K562 (cell line): ENCODE data around the gene MLLT3. TPM values are rescaled to one million over a fixed set of nuclear protein-coding genes. Genes with fewer than 3 reads are reported as not detected.

ENCODE experiments used
- ATAC-seq: fragments of 200-7000 bp; cut with Tn5 transposase; 3 replicates; pipeline ENCODE4 v1.9.1; 2020; ENCODE audit warnings: moderate library complexity
- BruUV-seq: library from RNA; stranded (reverse); fragments of 400-500 nt; replicated peaks from 2 replicates; lab custom pipeline; 2021; lab: Mats Ljungman, UMichigan
- CTCF ChIA-PET: fragments of 300-600 bp; formaldehyde crosslinking; extraction: SDS; loops from one replicate; lab custom pipeline; 2021; ENCODE audit warnings: low intra/inter-chr PET ratio; lab: Yijun Ruan, JAX
- POLR2A ChIA-PET: fragments of 300-600, 350-650 bp; sonication (Branson Sonifier 250); formaldehyde crosslinking; extraction: SDS; loops from one replicate; lab custom pipeline; 2021; ENCODE audit warnings: antibody characterized with exemption, inconsistent platforms; lab: Yijun Ruan, JAX
- DNase-seq, 4 experiments: peaks; one replicate each; pipeline versions ENCODE4 v3.0.0 to v3.0.0-alpha.2; 2011 to 2018; ENCODE audit warnings: low spot score in 3 of 4, mixed read lengths in 3 of 4; ENCODE audit errors: extremely low read depth in 1 of 4
- FAIRE-seq: peaks from 2 replicates; lab custom pipeline; 2011; peaks lifted over from hg19 to GRCh38; lab: Jason Lieb, UNC
- H2AFZ ChIP-seq: 2 replicates; pipeline ENCODE4 v1.6.0; 2011; ENCODE audit warnings: low read depth, low read length, control low read depth, inconsistent platforms
- H3K27ac ChIP-seq: fragments of 200-600 bp; 3 replicates; pipeline ENCODE4 v1.8.0; 2011; ENCODE audit warnings: low read depth, mild to moderate bottlenecking, control low read depth, inconsistent platforms, low read length, moderate library complexity, mixed read lengths; ENCODE audit errors: extremely low read depth
- H3K27me3 ChIP-seq, 2 experiments: fragments of 300-600 bp in 1 of 2; 2 replicates in 1 of 2; 3 replicates in 1 of 2; pipeline versions ENCODE4 v1.6.0 to v1.8.0; 2011; ENCODE audit warnings: inconsistent platforms in 2 of 2, low read length in 2 of 2, mild to moderate bottlenecking in 1 of 2, mixed read lengths in 1 of 2, moderate library complexity in 1 of 2; ENCODE audit not compliant: control insufficient read depth in 2 of 2, insufficient read depth in 2 of 2
- H3K36me3 ChIP-seq: fragments of 300-600 bp; 3 replicates; pipeline ENCODE4 v1.8.0; 2011; ENCODE audit warnings: mild to moderate bottlenecking, low read length, inconsistent platforms; ENCODE audit not compliant: control insufficient read depth, insufficient read depth
- H3K4me1 ChIP-seq, 2 experiments: fragments of 200-600 bp in 1 of 2; replicated peaks in 1 of 2; 2 replicates in 1 of 2; 3 replicates in 1 of 2; pipeline versions ENCODE4 v1.5.1 to v1.8.0; 2011; ENCODE audit warnings: inconsistent platforms in 2 of 2, low read length in 2 of 2, mild to moderate bottlenecking in 1 of 2, mixed read lengths in 1 of 2, moderate library complexity in 1 of 2; ENCODE audit not compliant: control insufficient read depth in 2 of 2, insufficient read depth in 2 of 2
- H3K4me2 ChIP-seq: 2 replicates; pipeline ENCODE4 v1.6.1; 2011; ENCODE audit warnings: low read length, control low read depth, inconsistent platforms, mixed read lengths; ENCODE audit not compliant: insufficient read depth
- H3K4me3 ChIP-seq: fragments of 200-600 bp; sonication (generic), shearing (Covaris generic); 2 replicates; pipeline ENCODE4 v1.5.1; 2016; ENCODE audit warnings: control low read depth, inconsistent platforms
- H3K79me2 ChIP-seq: fragments of 200-600 bp; 3 replicates; pipeline ENCODE4 v1.8.0; 2011; ENCODE audit warnings: low read length, inconsistent platforms; ENCODE audit not compliant: control insufficient read depth, insufficient read depth
- H3K9ac ChIP-seq, 2 experiments: 2 replicates each; pipeline versions ENCODE4 v1.6.0 to v1.6.1; 2011; ENCODE audit warnings: low read depth in 2 of 2, low read length in 2 of 2, control low read depth in 1 of 2, inconsistent platforms in 1 of 2, mild to moderate bottlenecking in 1 of 2, mixed read lengths in 1 of 2; ENCODE audit not compliant: insufficient read depth in 1 of 2
- H3K9me1 ChIP-seq: one replicate; pipeline ENCODE4 v1.6.0; 2011; ENCODE audit warnings: inconsistent platforms, mild to moderate bottlenecking, low read length, moderate library complexity; ENCODE audit not compliant: control insufficient read depth, insufficient read depth
- H3K9me3 ChIP-seq: replicated peaks from 2 replicates; pipeline ENCODE4 v1.5.1; 2011; ENCODE audit warnings: low read depth, low read length, inconsistent platforms; ENCODE audit not compliant: control insufficient read depth, insufficient read depth
- H4K20me1 ChIP-seq: replicated peaks from 2 replicates; pipeline ENCODE4 v1.6.1; 2011; ENCODE audit warnings: low read length, inconsistent platforms, mixed read lengths; ENCODE audit not compliant: control insufficient read depth, insufficient read depth
- CTBP1 ChIP-seq: fragments of 450-650 bp; IDR thresholded peaks from 2 replicates; pipeline ENCODE4 v1.6.1; 2016; ENCODE audit warnings: borderline replicate concordance
- MLX ChIP-seq, 2 experiments: fragments of 450-650 bp in 1 of 2; sonication (generic) in 1 of 2; formaldehyde crosslinking; conservative IDR thresholded peaks; 2 replicates each; pipeline versions ENCODE4 v1.4.0 to v1.8.1; 2020 to 2022; ENCODE audit warnings: mild to moderate bottlenecking in 1 of 2, missing genetic modification reagents in 1 of 2
- NFIX ChIP-seq: fragments of 250-450 bp; sonication (Bioruptor Pico); IDR thresholded peaks from 2 replicates; pipeline ENCODE4 v1.4.0; 2020; ENCODE audit warnings: low read depth, mild to moderate bottlenecking, moderate library complexity
- NUFIP1 ChIP-seq: fragments of 450-650 bp; IDR thresholded peaks from 2 replicates; pipeline ENCODE4 v1.6.1; 2018; ENCODE audit not compliant: partially characterized antibody
- PURB ChIP-seq: sonication (generic); formaldehyde crosslinking; IDR thresholded peaks from 2 replicates; pipeline ENCODE4 v1.9.0; 2021; ENCODE audit warnings: low read depth, mild to moderate bottlenecking, missing genetic modification reagents
- PYGO2 ChIP-seq: fragments of 450-650 bp; IDR thresholded peaks from 2 replicates; pipeline ENCODE4 v1.6.1; 2016; ENCODE audit warnings: mild to moderate bottlenecking, missing genetic modification characterization, moderate library complexity, missing compliant biosample characterization
- SOX6 ChIP-seq: fragments of 450-650 bp; IDR thresholded peaks from 2 replicates; pipeline ENCODE4 v1.6.1; 2014; ENCODE audit warnings: mild to moderate bottlenecking
- ZNF511 ChIP-seq: sonication (generic); formaldehyde crosslinking; IDR thresholded peaks from 2 replicates; pipeline ENCODE4 v1.8.0; 2022; ENCODE audit warnings: mild to moderate bottlenecking, missing genetic modification reagents
- ZNF57 ChIP-seq: fragments of 450-650 bp; formaldehyde crosslinking; IDR thresholded peaks from 2 replicates; pipeline ENCODE4 v1.4.0; 2020; ENCODE audit warnings: mild to moderate bottlenecking, moderate library complexity
- WGBS: fragments of 100-300 bp; shearing (Covaris generic); methylation state at CpG from one replicate; pipeline ENCODE4 v1.1.6; 2016; ENCODE audit warnings: low coverage, mixed read lengths; ENCODE audit not compliant: insufficient coverage; ENCODE audit errors: missing lambda C conversion rate; 5-methylcytosine and 5-hydroxymethylcytosine counted together
- in situ Hi-C: fragments of 300-500 bp; cut with MboI; formaldehyde crosslinking; loops from 4 replicates; pipeline ENCODE4 v1.15.0; 2018; ENCODE audit warnings: inconsistent platforms, mixed read lengths
- intact Hi-C: fragments of 100-400 bp; cut with micrococcal nuclease; formaldehyde crosslinking; loops from 2 replicates; pipeline ENCODE4 v1.14.2; 2022
- polyA plus RNA-seq, 8 experiments: library from polyadenylated mRNA; depleted of rRNA in 4 of 8; stranded (reverse) in 5 of 8; unstranded in 3 of 8; fragments of >200 nt; fragmentation: Nextera tagmentation in 2 of 8; fragmentation: Illumina TruSeq in 1 of 8; extraction: Ambion mirVana in 2 of 8; extraction: Trizol in 1 of 8; gene quantifications; 2 replicates each; pipeline versions ENCODE4 v1.2.1 to v1.2.3, GENCODE V29; 2011 to 2014; ENCODE audit warnings: inconsistent platforms in 1 of 8, missing spikeins in 1 of 8
- total RNA-seq, 7 experiments: library from RNA; depleted of rRNA in 6 of 7; stranded (reverse); fragments of >200 nt in 6 of 7; fragmentation: Illumina TruSeq in 2 of 7; extraction: Trizol in 2 of 7; gene quantifications; 2 replicates each; pipeline versions ENCODE4 v1.2.1 to v1.2.3, GENCODE V29; 2011 to 2021; ENCODE audit warnings: low replicate concordance in 1 of 7
- TF ChIP-seq, protein P1 (sequence below), 2 experiments: fragments of 450-650 bp; IDR thresholded peaks; 2 replicates each; pipeline ENCODE4 v1.6.1; 2016; ENCODE audit warnings: mild to moderate bottlenecking in 2 of 2, borderline replicate concordance in 1 of 2, low read depth in 1 of 2, moderate library complexity in 1 of 2
- TF ChIP-seq, protein P2 (sequence below): sonication (generic); formaldehyde crosslinking; IDR thresholded peaks from 2 replicates; pipeline ENCODE4 v1.8.0; 2022; ENCODE audit warnings: mild to moderate bottlenecking, missing genetic modification reagents, borderline replicate concordance

The MLLT3 gene
- total and polyA plus RNA-seq, 9 of the 15 experiments (the other 6 are each of a cell fraction or from before 2014, with no cell fraction given), result 0.07 to 0.42 (median 0.22) TPM; not detected in 4

DNA sequence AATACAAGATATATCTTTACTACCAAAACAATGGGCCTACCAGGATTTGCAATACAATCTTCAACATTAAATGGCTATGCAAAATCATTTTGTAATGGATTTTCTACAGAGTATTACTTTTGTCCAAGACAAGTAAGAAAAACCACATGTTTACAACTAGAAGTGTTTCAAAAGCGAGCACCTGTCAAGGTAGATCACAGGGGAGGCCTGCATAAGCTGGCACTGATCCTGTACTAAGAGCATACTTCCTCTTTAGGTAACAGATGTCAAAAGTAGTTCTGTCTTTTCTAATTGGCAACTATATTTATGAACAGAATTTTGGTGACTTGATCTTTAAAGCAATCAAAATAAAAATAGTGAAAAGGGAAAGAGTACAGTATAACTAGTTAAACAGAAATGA is 249.0 kb downstream of the MLLT3 start:
- no peak for DNase-seq
- intact Hi-C loops (no loop called here), in situ Hi-C loops (no loop called here)
- 0% methylated on average over 1 of the region's 1 CpG for WGBS
- Histone ChIP-seq H2AFZ (no peak overlapping the region), H3K36me3 (no peaks in the 10 kb centered on the region), H3K4me3 (no peak overlapping the region), H3K9me1 (no peaks in the 10 kb centered on the region), H3K4me2 (no peak overlapping the region), H3K9me3 (no peaks in the 10 kb centered on the region), H3K79me2 (no peaks in the 10 kb centered on the region), H3K9ac (no peak overlapping the region), H3K4me1 (no peaks in the 10 kb centered on the region), H3K27me3 (no peaks in the 10 kb centered on the region), H4K20me1 (no peaks in the 10 kb centered on the region), H3K27ac (no peak overlapping the region)
- CTCF ChIA-PET, result no interaction called here
- no peak for FAIRE-seq
- POLR2A ChIA-PET, result no interaction called here
- BruUV-seq, result no TSS peak
- no peak for TF ChIP-seq SOX6
- TF ChIP-seq MLX (CRISPR knock-in tag; conservative IDR thresholded peaks at IDR 0.05), result no peak
- TF ChIP-seq ZNF511 (CRISPR knock-in tag), result no peak
- TF ChIP-seq, protein P1, sequence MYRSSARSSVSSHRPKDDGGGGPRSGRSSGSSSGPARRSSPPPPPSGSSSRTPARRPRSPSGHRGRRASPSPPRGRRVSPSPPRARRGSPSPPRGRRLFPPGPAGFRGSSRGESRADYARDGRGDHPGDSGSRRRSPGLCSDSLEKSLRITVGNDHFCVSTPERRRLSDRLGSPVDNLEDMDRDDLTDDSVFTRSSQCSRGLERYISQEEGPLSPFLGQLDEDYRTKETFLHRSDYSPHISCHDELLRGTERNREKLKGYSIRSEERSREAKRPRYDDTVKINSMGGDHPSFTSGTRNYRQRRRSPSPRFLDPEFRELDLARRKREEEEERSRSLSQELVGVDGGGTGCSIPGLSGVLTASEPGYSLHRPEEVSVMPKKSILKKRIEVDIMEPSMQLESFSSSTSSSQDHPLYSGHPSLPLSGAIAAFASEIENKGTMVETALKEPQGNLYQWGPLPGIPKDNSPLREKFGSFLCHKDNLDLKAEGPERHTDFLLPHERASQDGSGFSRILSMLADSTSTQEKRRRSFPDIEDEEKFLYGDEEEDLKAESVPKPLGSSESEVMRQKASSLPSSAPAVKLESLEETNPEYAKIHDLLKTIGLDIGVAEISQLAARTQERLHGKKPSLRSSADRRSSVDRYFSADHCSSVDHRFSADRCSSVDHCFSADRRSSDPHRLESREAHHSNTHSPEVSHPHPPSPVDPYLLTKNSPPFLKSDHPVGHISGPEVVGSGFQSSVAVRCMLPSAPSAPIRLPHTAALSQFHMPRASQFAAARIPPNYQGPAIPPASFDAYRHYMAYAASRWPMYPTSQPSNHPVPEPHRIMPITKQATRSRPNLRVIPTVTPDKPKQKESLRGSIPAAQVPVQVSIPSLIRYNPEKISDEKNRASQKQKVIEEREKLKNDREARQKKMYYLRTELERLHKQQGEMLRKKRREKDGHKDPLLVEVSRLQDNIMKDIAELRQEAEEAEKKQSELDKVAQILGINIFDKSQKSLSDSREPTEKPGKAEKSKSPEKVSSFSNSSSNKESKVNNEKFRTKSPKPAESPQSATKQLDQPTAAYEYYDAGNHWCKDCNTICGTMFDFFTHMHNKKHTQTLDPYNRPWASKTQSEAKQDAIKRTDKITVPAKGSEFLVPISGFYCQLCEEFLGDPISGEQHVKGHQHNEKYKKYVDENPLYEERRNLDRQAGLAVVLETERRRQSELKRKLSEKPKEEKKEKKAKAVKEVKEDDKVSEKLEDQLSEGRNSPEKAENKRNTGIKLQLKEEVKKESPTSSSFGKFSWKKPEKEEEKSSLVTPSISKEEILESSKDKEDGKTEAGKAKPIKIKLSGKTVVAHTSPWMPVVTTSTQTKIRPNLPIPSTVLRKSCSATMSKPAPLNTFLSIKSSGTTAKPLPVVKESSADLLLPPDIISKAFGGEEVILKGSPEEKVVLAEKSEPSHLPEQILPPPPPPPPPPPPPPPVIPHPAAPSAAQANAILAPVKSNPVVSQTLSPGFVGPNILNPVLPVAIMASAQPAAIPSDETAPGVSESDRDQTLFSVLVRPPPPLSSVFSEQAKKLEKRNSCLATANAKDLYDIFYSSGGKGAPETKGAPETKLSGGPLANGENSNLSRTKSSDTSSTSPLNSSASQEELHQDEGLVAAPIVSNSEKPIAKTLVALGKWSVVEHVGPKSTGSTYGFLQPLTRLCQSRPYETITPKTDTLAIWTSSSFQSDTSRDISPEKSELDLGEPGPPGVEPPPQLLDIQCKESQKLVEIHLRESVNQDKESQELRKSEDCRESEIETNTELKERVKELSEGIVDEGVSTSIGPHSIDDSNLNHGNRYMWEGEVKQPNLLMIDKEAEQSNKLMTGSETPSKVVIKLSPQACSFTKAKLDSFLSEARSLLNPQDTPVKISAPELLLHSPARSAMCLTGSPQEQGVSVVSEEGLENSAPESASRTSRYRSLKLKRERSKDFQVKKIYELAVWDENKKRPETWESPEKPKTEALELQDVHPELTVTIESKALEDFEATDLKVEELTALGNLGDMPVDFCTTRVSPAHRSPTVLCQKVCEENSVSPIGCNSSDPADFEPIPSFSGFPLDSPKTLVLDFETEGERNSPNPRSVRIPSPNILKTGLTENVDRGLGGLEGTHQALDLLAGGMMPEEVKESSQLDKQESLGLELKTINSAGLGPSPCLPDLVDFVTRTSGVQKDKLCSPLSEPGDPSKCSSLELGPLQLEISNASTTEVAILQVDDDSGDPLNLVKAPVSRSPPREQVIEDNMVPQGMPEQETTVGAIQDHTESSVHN (IDR thresholded peaks at IDR 0.05; ENCODE audit: borderline replicate concordance in 1 of 2, low read depth in 1 of 2), result no peak
- TF ChIP-seq, protein P2, sequence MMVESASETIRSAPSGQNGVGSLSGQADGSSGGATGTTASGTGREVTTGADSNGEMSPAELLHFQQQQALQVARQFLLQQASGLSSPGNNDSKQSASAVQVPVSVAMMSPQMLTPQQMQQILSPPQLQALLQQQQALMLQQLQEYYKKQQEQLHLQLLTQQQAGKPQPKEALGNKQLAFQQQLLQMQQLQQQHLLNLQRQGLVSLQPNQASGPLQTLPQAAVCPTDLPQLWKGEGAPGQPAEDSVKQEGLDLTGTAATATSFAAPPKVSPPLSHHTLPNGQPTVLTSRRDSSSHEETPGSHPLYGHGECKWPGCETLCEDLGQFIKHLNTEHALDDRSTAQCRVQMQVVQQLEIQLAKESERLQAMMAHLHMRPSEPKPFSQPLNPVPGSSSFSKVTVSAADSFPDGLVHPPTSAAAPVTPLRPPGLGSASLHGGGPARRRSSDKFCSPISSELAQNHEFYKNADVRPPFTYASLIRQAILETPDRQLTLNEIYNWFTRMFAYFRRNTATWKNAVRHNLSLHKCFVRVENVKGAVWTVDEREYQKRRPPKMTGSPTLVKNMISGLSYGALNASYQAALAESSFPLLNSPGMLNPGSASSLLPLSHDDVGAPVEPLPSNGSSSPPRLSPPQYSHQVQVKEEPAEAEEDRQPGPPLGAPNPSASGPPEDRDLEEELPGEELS (CRISPR knock-in tag), result no peak
- TF ChIP-seq NFIX, result no peak
- no peak for TF ChIP-seq ZNF57 (CRISPR knock-in tag)
- no peak for TF ChIP-seq NUFIP1
- TF ChIP-seq CTBP1, result no peak
- TF ChIP-seq PYGO2 (tag), result no peak
- no peak for TF ChIP-seq PURB
- no peak for ATAC-seq
